Kidney (tissue), 14 donors: Measurements from ENCODE around the gene IREB2. TPM values are rescaled to one million over a fixed set of nuclear protein-coding genes. Genes with fewer than 3 reads are reported as not detected.

Experiments
- DNase-seq, 5 donors: peaks; one replicate each; pipeline ENCODE4 v3.0.0-alpha.2; 2013 to 2020
- FAIRE-seq: peaks from 2 replicates; lab custom pipeline; 2012; peaks lifted over from hg19 to GRCh38; lab: Jason Lieb, UNC
- H3K27ac ChIP-seq, 2 donors: one replicate each; pipeline ENCODE4 v1.7.0; 2013; ENCODE audit warnings: low read depth in 2 of 2, low read length in 2 of 2, inconsistent platforms in 1 of 2
- H3K27me3 ChIP-seq: one replicate; pipeline ENCODE4 v1.7.1; 2013; ENCODE audit warnings: low read length, inconsistent platforms; ENCODE audit not compliant: control insufficient read depth, insufficient read depth
- H3K36me3 ChIP-seq, 3 donors: one replicate each; pipeline versions ENCODE4 v1.7.0 to v1.7.1; 2013; ENCODE audit warnings: low read length in 3 of 3, control low read depth in 1 of 3, inconsistent platforms in 1 of 3; ENCODE audit not compliant: insufficient read depth in 3 of 3, control insufficient read depth in 2 of 3
- H3K4me1 ChIP-seq, 3 donors: one replicate each; pipeline versions ENCODE4 v1.7.0 to v1.7.1; 2013; ENCODE audit warnings: low read length in 3 of 3, inconsistent platforms in 1 of 3, low read depth in 1 of 3; ENCODE audit not compliant: control insufficient read depth in 2 of 3, insufficient read depth in 2 of 3
- H3K4me3 ChIP-seq, 3 donors: one replicate each; pipeline versions ENCODE4 v1.7.0 to v1.8.1; 2013; ENCODE audit warnings: low read length in 3 of 3, control low read depth in 1 of 3, inconsistent platforms in 1 of 3
- H3K9ac ChIP-seq, 3 donors: one replicate each; pipeline versions ENCODE4 v1.7.0 to v1.7.1; 2013; ENCODE audit warnings: low read length in 3 of 3, control low read depth in 1 of 3, inconsistent platforms in 1 of 3
- H3K9me3 ChIP-seq, 3 donors: one replicate each; pipeline versions ENCODE4 v1.7.0 to v1.7.1; 2013; ENCODE audit warnings: low read length in 3 of 3, control low read depth in 1 of 3, inconsistent platforms in 1 of 3; ENCODE audit not compliant: control insufficient read depth in 2 of 3, insufficient read depth in 1 of 3
- intact Hi-C: fragments of 100-400 bp; cut with DNase I; formaldehyde crosslinking; loops from one replicate; pipeline ENCODE4 v1.11.1; 2022
- polyA plus RNA-seq: library from polyadenylated mRNA; stranded (reverse); fragments of 350-450 nt; fragmentation: Illumina TruSeq; extraction: RNeasy Lipid Tissue Mini Kit (QIAGEN cat#74804); gene quantifications from one replicate; pipeline ENCODE4 v1.2.3, GENCODE V29; 2014; ENCODE audit warnings: low read depth, low replicate concordance; ENCODE audit not compliant: insufficient read depth
- total RNA-seq: library from RNA; stranded (reverse); fragmentation: NEBNext Ultra II Directional; extraction: Animal tissue kit (Norgen Biotek cat#: 25700); gene quantifications from one replicate; pipeline ENCODE4 v1.2.1, GENCODE V29; 2021
- TF ChIP-seq, protein P1 (sequence below): IDR thresholded peaks from 3 replicates; pipeline ENCODE4 v1.5.1; 2012; ENCODE audit warnings: mild to moderate bottlenecking, moderate library complexity, borderline replicate concordance; ENCODE audit not compliant: insufficient read depth; ENCODE audit errors: extremely low read depth
- donor health status: control.
- donor health status: control.
- donor health status: control.
- donor health status: control.
- donor health status: control.
- donor health status: DM: yes; HTN: yes; CAD: no.
- donor health status: Normal renal cell carcinoma (clear cell type).

IREB2 gene
- total and polyA plus RNA-seq, 2 donors from 2014 or later = 8.3 to 48.7 TPM

DNA sequence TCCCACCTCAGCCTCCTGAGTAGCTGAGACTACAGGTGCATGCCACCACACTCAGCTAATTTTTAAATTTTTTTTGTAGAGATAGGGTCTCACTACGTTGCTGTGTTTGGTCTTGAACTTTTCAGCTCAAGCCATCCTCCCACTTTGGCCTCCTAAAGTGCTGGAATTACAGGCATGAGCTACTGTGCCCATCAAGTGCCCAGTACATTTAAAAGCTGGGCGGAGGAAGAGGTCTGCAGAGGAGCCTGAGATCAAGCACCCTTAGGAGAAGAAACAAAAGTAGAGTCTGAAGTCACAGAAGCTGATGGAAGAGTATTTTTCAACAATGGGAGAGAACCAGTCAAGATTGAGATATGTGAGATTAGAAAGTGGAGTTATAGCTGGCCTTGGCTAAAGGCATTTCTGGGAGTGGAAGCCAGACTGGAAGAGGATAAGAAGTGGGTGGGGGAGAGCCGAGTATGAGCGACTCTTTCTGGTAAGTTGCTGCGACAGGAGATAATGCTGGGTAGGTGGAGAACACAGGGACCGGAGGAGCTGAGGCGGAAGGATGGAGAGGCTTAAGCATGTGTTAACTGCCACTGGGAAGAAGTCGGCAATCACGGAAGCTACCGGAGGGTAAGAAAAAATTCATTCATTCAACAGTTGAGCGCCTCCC lies 782 bp upstream of the IREB2 start:
- TF ChIP-seq, protein P1, sequence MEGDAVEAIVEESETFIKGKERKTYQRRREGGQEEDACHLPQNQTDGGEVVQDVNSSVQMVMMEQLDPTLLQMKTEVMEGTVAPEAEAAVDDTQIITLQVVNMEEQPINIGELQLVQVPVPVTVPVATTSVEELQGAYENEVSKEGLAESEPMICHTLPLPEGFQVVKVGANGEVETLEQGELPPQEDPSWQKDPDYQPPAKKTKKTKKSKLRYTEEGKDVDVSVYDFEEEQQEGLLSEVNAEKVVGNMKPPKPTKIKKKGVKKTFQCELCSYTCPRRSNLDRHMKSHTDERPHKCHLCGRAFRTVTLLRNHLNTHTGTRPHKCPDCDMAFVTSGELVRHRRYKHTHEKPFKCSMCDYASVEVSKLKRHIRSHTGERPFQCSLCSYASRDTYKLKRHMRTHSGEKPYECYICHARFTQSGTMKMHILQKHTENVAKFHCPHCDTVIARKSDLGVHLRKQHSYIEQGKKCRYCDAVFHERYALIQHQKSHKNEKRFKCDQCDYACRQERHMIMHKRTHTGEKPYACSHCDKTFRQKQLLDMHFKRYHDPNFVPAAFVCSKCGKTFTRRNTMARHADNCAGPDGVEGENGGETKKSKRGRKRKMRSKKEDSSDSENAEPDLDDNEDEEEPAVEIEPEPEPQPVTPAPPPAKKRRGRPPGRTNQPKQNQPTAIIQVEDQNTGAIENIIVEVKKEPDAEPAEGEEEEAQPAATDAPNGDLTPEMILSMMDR = no peak
- peaks cover 3 to 12% (median 6%) of the 10 kb centered on the region in 3 donors for H3K4me1 ChIP-seq
- intact Hi-C loops = no loop called here
- DNase-seq (no peak), FAIRE-seq (no peak)
- peaks cover 1 to 8% (median 3%) of the 10 kb centered on the region in 3 donors for H3K36me3 ChIP-seq
- no peaks in the 10 kb centered on the region for H3K27me3 ChIP-seq
- peak overlapping the region; percentile 91 to 99 (median 97) for H3K4me3 ChIP-seq
- H3K9me3 ChIP-seq = no peaks in the 10 kb centered on the region
- peak overlapping the region; percentile 80 to 82 for H3K27ac ChIP-seq
- peak overlapping the region; percentile 58 to 94 (median 91) for H3K9ac ChIP-seq

DNA sequence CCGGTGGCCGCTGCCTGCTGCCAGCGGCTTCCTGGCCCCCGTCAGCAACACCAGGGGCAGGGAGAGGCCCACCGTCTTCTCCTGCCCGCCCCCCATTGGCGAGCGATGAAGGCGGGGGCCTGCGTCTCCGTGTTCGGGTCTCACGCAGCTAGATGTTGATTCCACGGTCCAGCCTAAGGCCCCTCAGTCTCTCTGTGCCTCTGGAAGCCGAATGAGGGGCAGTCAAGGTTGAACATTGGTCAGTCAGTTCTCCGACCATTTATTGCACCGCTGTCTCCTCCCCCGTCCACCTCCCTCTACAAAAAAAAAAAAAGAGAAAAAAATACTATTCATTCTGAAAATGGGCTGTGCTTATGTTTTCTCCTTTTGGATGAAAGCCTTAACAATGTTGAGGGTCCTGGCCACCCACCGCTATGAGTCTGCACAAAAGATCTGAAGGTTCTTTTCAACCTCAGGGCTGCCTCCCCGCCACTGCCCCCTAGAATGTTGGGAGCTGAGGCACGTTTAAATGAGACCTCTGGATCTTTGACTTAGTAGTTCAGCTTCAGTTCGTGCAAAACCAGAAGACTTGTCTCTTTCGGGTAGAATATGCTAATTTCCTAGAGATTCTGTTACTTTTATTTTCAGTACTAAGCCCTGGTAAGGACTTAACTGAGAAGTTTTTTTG lies 736 bp downstream of the IREB2 start:
- Histone ChIP-seq H3K9ac (peak overlapping the region; percentile 77 to 94 (median 84)), H3K27ac (peak overlapping the region; percentile 91 to 92), H3K9me3 (no peaks in the 10 kb centered on the region), H3K36me3 (peaks cover 4 to 14% (median 5%) of the 10 kb centered on the region in 3 donors), H3K27me3 (no peaks in the 10 kb centered on the region), H3K4me1 (peaks cover 5 to 12% (median 6%) of the 10 kb centered on the region in 3 donors), H3K4me3 (peak overlapping the region; percentile 91 to 99 (median 97))
- intact Hi-C loops = no loop called here
- TF ChIP-seq, protein P1 = no peak
- DNase-seq = peak in 3 of 5 donors; percentile 21 to 71 (median 58)
- FAIRE-seq = no peak

DNA sequence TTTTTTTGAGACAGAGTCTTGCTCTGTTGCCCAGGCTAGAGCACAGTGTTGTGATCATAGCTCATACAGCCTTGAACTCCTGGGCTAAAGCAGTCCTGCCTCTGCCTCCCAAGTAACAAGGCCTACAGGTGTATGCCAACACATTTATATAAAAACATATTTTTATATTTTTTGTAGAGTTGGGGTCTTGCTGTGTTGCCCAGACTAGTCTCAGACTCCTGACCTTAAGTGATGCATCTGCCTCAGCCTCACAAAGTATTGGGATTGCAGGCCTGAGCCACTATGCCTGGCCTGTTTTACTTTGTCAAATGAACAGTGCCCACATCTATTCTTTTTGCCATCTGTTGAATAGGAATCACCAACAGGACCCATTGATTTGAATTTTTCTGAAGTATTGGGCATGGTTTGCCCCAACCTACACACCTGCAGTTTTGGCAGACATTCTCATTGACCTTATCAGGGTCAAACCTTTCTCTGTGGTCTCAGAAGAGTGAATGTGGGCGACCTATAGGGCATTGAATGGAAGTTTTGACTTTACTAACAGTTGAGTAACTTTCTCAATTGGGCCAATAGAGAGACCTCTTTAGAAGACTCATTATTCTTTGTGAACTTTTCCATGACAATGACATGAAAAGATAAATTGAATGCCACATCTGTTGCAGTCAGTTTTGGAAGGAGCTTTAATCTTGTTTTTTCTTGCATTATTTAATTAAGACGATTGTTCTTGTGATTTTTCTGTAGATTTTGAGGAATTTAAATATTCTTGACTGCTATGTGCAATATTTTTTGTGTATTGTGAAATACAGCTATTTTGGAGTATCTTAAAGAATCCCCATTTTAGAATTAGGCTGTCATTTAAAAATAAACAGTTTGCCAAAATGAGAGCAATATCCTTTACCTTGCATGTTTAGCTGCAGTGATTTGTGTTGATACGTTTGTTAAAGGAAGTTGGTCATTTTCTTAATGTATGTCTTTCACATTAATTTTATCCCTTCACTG lies 2.7 kb downstream of the IREB2 start:
- H3K4me1 ChIP-seq = peaks cover 5 to 12% (median 6%) of the 10 kb centered on the region in 3 donors
- intact Hi-C loops = no loop called here
- H3K9me3 ChIP-seq = no peaks in the 10 kb centered on the region
- H3K27me3 ChIP-seq = no peaks in the 10 kb centered on the region
- TF ChIP-seq, protein P1 = no peak
- no peak overlapping the region for H3K27ac ChIP-seq
- DNase-seq = no peak
- no peak for FAIRE-seq
- no peak overlapping the region for H3K4me3 ChIP-seq
- peaks cover 4 to 14% (median 5%) of the 10 kb centered on the region in 3 donors for H3K36me3 ChIP-seq
- no peak overlapping the region for H3K9ac ChIP-seq
